OCI-LY1 (cell line): Measurements from ENCODE around the gene OXSR1.
"Not testable (repeated sequence)": the region's sequence is repeated elsewhere in the genome, so short reads cannot be mapped to it uniquely, and the experiment has no call there.

ENCODE experiments used
- CTCF ChIP-seq: fragments of 200-600 bp; sonication (generic), shearing (Covaris generic); IDR thresholded peaks from 2 replicates; pipeline ENCODE4 v1.5.1; 2017; ENCODE audit warnings: mild to moderate bottlenecking, antibody characterized with exemption, low read length, moderate library complexity, mixed read lengths
- EZH2 ChIP-seq: fragments of 200-600 bp; sonication (generic), shearing (Covaris generic); IDR thresholded peaks from 2 replicates; pipeline ENCODE4 v1.8.0; 2017; ENCODE audit warnings: borderline replicate concordance, mixed run types, mild to moderate bottlenecking, antibody characterized with exemption, low read length, moderate library complexity, mixed read lengths

GRCh38 chr3:38242812-38243211 is 77.5 kb downstream of the OXSR1 start:
- TF ChIP-seq CTCF, EZH2: not testable (repeated sequence)
